ENCODE results near the gene NDUFAF8.

DNA sequence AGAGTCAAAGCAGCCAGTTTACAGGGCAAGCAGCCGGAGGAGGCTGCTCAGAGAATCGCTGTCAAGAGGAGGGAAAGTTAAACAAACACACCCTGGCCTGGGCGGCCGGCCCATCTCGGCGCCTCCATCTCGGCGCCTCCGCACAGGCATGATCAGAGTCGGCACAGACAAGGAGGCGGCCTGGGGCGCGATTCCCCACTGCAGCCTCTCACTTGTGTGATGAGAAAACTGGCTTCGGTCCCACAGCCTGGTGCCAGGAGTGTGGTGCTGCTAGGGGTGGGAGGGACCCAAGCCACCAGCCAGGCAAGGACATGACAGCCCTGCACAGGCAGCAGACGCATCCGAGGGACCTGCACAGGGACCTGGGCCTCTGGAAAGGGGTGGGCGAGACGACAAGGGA is 38.3 kb downstream of the NDUFAF8 start:
- TF ChIP-seq CTCF (IDR thresholded peaks at IDR 0.05) (no peak), ZFX (IDR thresholded peaks at IDR 0.05; ENCODE audit: borderline replicate concordance) (no peak)
